CD4-positive, alpha-beta T cell treated with Interleukin-6 at 100 ng/mL for 8 hours (primary cell): ENCODE data around the gene BTF3L4.
A peak's percentile ranks its signal among the peaks of the same experiment; 100 is the strongest.
"Not testable (repeated sequence)": the region's sequence is repeated elsewhere in the genome, so short reads cannot be mapped to it uniquely, and the experiment has no call there.

Source experiments
- DNase-seq: peaks from one replicate; pipeline ENCODE4 v3.0.0-alpha.2; 2020; ENCODE audit warnings: mixed read lengths, low spot score

BTF3L4 gene

GRCh38 chr1:52056163-52056936 lies at the start of gene BTF3L4:
TSS of gene BTF3L4 (plus strand) at chr1:52056295. CDS start at chr1:52059848, 3,553 bp downstream.
- DNase-seq = peak; percentile 90

GRCh38 chr1:52007215-52008002 lies 48.7 kb upstream of the BTF3L4 start:
- DNase-seq = no peak

- DNase-seq = no peak
Observed at GRCh38 chr1:52008071-52008809, 47.9 kb upstream of the BTF3L4 start.

- no peak for DNase-seq
Observed at GRCh38 chr1:52022133-52022532, 34.0 kb upstream of the BTF3L4 start.

- DNase-seq = no peak
Observed at GRCh38 chr1:52026278-52026677, 29.8 kb upstream of the BTF3L4 start.

GRCh38 chr1:52028328-52028727 lies 27.8 kb upstream of the BTF3L4 start:
- DNase-seq = no peak

GRCh38 chr1:52028839-52029238 lies 27.3 kb upstream of the BTF3L4 start:
- DNase-seq = not testable (repeated sequence)

GRCh38 chr1:52032124-52032784 lies 23.8 kb upstream of the BTF3L4 start:
- no peak for DNase-seq

GRCh38 chr1:52032785-52033131 lies 23.3 kb upstream of the BTF3L4 start:
- DNase-seq = peak; percentile 2

GRCh38 chr1:52033190-52034049 lies 22.7 kb upstream of the BTF3L4 start, which contains the start of gene KTI12:
TSS of gene KTI12 (minus strand) at chr1:52033810. CDS start at chr1:52033761, 49 bp downstream.
- DNase-seq = peak; percentile 87

- DNase-seq = no peak
Observed at GRCh38 chr1:52034050-52034384, 22.1 kb upstream of the BTF3L4 start.

- no peak for DNase-seq
Observed at GRCh38 chr1:52037402-52037814, 18.7 kb upstream of the BTF3L4 start.

- DNase-seq = no peak
Observed at GRCh38 chr1:52037909-52038308, 18.2 kb upstream of the BTF3L4 start.

- DNase-seq = no peak
Observed at GRCh38 chr1:52041551-52042185, 14.4 kb upstream of the BTF3L4 start.

- no peak for DNase-seq
Observed at GRCh38 chr1:52045236-52045635, 10.9 kb upstream of the BTF3L4 start.

- DNase-seq = not testable (repeated sequence)
Observed at GRCh38 chr1:52045666-52046195, 10.4 kb upstream of the BTF3L4 start.

- DNase-seq = not testable (repeated sequence)
Observed at GRCh38 chr1:52049337-52049736, 6.8 kb upstream of the BTF3L4 start.

- no peak for DNase-seq
Observed at GRCh38 chr1:52053862-52054261, 2.2 kb upstream of the BTF3L4 start.

GRCh38 chr1:52054496-52055065 lies 1.5 kb upstream of the BTF3L4 start:
- DNase-seq = no peak
